HK-2 (cell line): ENCODE measurements around the gene AGFG2.

Experiments used
- DNase-seq: peaks from one replicate; pipeline ENCODE4 v3.0.0-alpha.2; 2018; ENCODE audit not compliant: unreplicated experiment

Gene AGFG2

DNA sequence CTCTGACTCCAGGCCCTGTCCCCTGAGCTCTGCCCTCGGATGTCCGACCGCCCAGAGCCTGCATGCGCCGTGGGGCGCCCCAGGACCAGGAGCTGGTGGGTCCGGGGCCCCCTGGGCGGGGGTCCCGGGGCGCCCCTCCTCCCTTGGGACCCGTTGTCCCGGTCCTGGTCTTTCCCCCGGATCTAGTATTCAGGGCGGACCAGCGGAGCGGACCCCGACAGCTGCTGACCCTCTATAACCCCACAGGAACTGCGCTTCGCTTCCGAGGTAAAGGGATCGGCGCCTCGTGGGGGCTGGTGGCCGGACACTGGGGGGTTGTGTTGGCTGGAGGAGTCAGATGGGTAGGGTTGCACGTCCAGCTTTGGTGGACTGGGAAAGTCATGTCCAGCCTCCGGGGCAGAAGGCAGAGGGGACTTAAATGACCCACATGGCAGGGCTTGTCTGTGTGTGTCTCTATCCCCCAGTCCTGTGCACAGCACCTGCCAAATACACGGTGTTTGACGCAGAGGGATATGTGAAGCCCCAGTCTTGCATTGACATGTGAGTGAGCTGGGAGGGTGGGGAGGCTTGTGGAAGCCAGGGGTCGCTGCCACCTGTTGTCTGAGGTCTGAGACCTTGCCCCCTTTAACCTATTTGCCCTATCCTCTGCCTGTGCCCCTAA, 73.9 kb downstream of the AGFG2 start:
- peak; percentile 38 for DNase-seq

DNA sequence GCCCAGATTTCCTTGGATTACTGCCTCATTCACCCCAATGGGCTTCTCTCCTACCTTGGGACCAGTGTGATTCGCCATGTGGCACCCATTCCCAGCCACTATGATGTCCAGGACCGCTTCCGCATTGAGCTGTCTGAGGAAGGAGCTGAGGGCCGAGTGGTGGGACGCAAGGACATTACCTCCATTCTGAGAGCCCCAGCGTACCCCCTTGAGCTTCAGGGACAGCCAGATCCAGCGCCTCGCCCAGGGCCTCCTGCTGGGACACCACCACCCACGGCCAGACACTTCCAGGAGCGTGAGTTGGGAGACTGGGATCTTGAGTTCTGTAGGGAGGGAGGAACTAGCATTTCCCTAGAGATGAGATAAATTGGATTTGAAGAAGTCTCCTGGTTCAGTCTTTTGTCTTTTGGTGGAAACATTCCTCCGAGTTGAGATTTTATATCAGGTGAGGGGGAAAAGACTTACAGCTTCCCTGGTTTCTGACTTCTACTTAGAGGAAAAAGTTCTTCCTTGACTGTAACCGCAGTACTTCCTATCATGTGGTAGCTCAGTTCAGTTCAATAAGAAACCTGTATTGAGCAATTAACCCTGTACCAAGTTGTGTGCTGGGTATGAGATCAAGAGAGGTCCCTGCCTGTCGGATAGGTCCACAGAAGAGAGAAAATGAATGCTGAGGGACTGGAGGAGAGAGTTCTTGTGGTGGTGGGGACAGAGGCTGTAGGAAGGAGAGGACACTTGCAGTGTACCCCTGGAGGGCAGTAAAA, 74.6 kb downstream of the AGFG2 start:
- DNase-seq = no peak

- DNase-seq = no peak
Measured at GRCh38 chr7:100614308-100614861, 75.4 kb downstream of the AGFG2 start.
